Measurements from ENCODE around the gene DMPK. TPM values are rescaled to one million over a fixed set of nuclear protein-coding genes. Genes with fewer than 3 reads are reported as not detected.

Gene DMPK
- total RNA-seq, 4 donors from 2014 or later, result 19.1 to 237 (median 69.2) TPM

DNA sequence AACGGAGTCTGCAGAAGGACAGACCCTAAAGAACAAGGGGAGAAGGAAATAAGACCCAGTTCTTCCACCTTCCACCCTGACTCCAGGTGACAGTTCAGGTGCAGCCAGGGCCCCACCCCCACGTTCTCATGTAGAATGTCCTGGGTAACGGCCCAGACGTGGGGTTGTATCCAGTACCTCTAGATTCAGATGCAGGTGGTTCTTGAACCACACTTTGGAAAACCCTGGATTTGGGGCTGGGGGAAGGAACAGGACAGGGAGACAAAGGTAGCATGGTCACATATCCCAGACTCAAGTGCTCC, 2.2 kb downstream of the DMPK start:
- DNase-seq, result no peak
- intact Hi-C loops (cut with DNase I; ENCODE audit: low total_unique reads) (no loop called here), in situ Hi-C loops (cut with MboI; ENCODE audit: low pct_ligation_motif_present in 1 of 4, low pct_unique_long_range_greater_than_20kb in 1 of 4, low sequenced_read_pairs in 3 of 4) (no loop called here)

GRCh38 chr19:45779231-45780145, 2.8 kb downstream of the DMPK start:
- H3K9me3 ChIP-seq, result no peaks in the 10 kb centered on the region
- DNase-seq, result peak; percentile 97

More for the DNA sequence above, 2.2 kb downstream of the DMPK start:
- no peaks in the 10 kb centered on the region for H3K9me3 ChIP-seq
- H3K27me3 ChIP-seq, result no peaks in the 10 kb centered on the region
- no peaks in the 10 kb centered on the region for H3K36me3 ChIP-seq
- TF ChIP-seq, protein P1, sequence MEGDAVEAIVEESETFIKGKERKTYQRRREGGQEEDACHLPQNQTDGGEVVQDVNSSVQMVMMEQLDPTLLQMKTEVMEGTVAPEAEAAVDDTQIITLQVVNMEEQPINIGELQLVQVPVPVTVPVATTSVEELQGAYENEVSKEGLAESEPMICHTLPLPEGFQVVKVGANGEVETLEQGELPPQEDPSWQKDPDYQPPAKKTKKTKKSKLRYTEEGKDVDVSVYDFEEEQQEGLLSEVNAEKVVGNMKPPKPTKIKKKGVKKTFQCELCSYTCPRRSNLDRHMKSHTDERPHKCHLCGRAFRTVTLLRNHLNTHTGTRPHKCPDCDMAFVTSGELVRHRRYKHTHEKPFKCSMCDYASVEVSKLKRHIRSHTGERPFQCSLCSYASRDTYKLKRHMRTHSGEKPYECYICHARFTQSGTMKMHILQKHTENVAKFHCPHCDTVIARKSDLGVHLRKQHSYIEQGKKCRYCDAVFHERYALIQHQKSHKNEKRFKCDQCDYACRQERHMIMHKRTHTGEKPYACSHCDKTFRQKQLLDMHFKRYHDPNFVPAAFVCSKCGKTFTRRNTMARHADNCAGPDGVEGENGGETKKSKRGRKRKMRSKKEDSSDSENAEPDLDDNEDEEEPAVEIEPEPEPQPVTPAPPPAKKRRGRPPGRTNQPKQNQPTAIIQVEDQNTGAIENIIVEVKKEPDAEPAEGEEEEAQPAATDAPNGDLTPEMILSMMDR (IDR thresholded peaks at IDR 0.05), result no peak
- TF ChIP-seq POLR2AphosphoS5 (IDR thresholded peaks at IDR 0.05), result no peak
- no peak for TF ChIP-seq EP300 (IDR thresholded peaks at IDR 0.05; ENCODE audit: low read depth)
- TF ChIP-seq POLR2A (IDR thresholded peaks at IDR 0.05), result no peak
- peaks cover 12 to 55% (median 49%) of the 10 kb centered on the region in 4 donors for H3K4me1 ChIP-seq
- H3K4me3 ChIP-seq, result peak overlapping the region in 2 of 4 donors; percentile 38 to 53
- peak overlapping the region; percentile 81 to 97 (median 88) for H3K27ac ChIP-seq
- WGBS, 2 donors (ENCODE audit: low coverage in 1 of 2), result 20% methylated on average over 4 of the region's 4 CpGs; no CpG with 5 or more reads in 1 of the 2 donors

DNA sequence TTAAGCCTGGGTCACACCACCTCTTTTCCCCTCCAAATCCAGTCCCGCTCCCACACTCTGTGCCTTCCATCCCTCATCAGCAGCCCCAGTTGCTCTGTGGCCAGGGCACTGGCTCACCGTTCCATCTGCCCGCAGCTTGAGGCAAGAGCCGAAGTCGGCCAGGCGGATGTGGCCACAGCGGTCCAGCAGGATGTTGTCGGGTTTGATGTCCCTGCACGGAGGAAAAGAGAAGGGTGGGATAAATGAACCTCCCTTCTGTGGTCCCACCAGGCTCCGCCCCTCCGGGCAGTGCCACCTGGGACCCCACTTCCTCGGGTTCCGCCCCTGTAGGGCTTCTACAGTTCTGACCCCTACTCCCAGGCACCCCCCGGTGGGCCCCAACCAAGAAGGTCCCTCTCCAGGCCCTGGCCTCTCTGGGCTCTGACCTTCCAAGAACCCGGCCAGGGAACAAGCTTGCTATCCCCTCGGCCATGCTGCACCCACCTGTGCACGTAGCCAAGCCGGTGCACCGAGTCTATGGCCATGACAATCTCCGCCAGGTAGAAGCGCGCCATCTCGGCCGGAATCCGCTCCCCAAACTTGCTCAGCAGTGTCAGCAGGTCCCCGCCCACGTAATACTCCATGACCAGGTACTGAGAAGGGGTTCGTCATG, 4.2 kb downstream of the DMPK start:
- Histone ChIP-seq H3K4me3 (no peak overlapping the region), H3K27ac (no peak overlapping the region), H3K36me3 (no peaks in the 10 kb centered on the region), H3K9me3 (no peaks in the 10 kb centered on the region), H3K27me3 (no peaks in the 10 kb centered on the region), H3K4me1 (peaks cover 5 to 43% (median 33%) of the 10 kb centered on the region in 4 donors)
- intact Hi-C loops (cut with DNase I; ENCODE audit: low total_unique reads) (no loop called here), in situ Hi-C loops (cut with MboI; ENCODE audit: low pct_ligation_motif_present in 1 of 4, low pct_unique_long_range_greater_than_20kb in 1 of 4, low sequenced_read_pairs in 3 of 4) (no loop called here)
- 93% methylated on average over 28 of the region's 28 CpGs; no CpG with 5 or more reads in 1 of the 2 donors for WGBS, 2 donors (ENCODE audit: low coverage in 1 of 2)
- TF ChIP-seq, protein P1 (IDR thresholded peaks at IDR 0.05), result no peak
- no peak for DNase-seq

More at GRCh38 chr19:45779231-45780145, 2.8 kb downstream of the DMPK start:
- H3K36me3 ChIP-seq, result no peaks in the 10 kb centered on the region
- peaks cover 12 to 51% (median 46%) of the 10 kb centered on the region in 4 donors for H3K4me1 ChIP-seq
- WGBS, 2 donors (ENCODE audit: low coverage in 1 of 2), result 8% methylated on average over 42 of the region's 48 CpGs; no CpG with 5 or more reads in 1 of the 2 donors
- in situ Hi-C loops (cut with MboI; ENCODE audit: low pct_ligation_motif_present in 1 of 4, low pct_unique_long_range_greater_than_20kb in 1 of 4, low sequenced_read_pairs in 3 of 4), result no loop called here
- peak overlapping the region in 2 of 4 donors; percentile 38 to 53 for H3K4me3 ChIP-seq
- no peaks in the 10 kb centered on the region for H3K27me3 ChIP-seq
- TF ChIP-seq, protein P1 (IDR thresholded peaks at IDR 0.05), result peak; percentile 66 to 94 (median 72)
- TF ChIP-seq POLR2A (IDR thresholded peaks at IDR 0.05) (no peak), POLR2AphosphoS5 (IDR thresholded peaks at IDR 0.05) (peak in 1 of 3 donors; percentile 19), EP300 (IDR thresholded peaks at IDR 0.05; ENCODE audit: low read depth) (no peak)
- H3K27ac ChIP-seq, result peak overlapping the region; percentile 81 to 97 (median 88)
- intact Hi-C loops (cut with DNase I; ENCODE audit: low total_unique reads), result no loop called here

DNA sequence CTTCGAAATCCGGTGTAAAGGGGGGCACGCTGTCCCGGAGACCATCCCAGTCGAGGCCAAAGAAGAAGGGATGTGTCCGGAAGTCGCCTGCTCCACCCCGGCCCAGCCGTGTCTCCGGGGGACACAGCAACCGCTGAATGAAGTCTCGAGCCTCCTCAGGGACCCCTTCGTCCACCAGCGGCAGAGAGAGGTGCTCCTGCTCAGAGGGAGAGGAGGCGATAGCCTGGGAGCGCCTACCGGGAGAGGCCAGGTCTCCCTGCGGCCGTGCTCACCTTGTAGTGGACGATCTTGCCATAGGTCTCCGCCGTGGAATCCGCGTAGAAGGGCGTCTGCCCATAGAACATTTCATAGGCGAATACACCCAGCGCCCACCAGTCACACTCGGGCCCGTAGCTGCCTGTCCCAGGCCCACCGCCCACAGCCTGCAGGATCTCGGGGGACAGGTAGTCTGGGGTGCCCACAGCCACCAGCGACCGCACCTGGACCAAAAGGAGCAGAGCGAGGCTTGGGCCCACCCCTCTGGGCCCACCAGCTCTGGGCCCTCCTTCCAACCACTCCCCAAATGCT, 4.8 kb downstream of the DMPK start:
- 93 to 100% methylated on average over 1 to 34 of the region's 34 CpGs for WGBS, 2 donors (ENCODE audit: low coverage in 1 of 2)
- H3K4me1 ChIP-seq, result peaks cover 5 to 43% (median 35%) of the 10 kb centered on the region in 4 donors
- H3K27ac ChIP-seq, result no peak overlapping the region
- no peaks in the 10 kb centered on the region for H3K27me3 ChIP-seq
- no peak overlapping the region for H3K4me3 ChIP-seq
- H3K36me3 ChIP-seq, result no peaks in the 10 kb centered on the region
- no peaks in the 10 kb centered on the region for H3K9me3 ChIP-seq
- intact Hi-C loops (cut with DNase I; ENCODE audit: low total_unique reads) (no loop called here), in situ Hi-C loops (cut with MboI; ENCODE audit: low pct_ligation_motif_present in 1 of 4, low pct_unique_long_range_greater_than_20kb in 1 of 4, low sequenced_read_pairs in 3 of 4) (no loop called here)
- TF ChIP-seq POLR2AphosphoS5 (IDR thresholded peaks at IDR 0.05), result no peak
- TF ChIP-seq, protein P1 (IDR thresholded peaks at IDR 0.05), result no peak
- no peak for TF ChIP-seq EP300 (IDR thresholded peaks at IDR 0.05; ENCODE audit: low read depth)
- TF ChIP-seq POLR2A (IDR thresholded peaks at IDR 0.05), result no peak
- DNase-seq, result no peak

Data from transverse colon (tissue), 4 donors.